HG02981 (cell line): ENCODE data around the gene FAM241A.
"Not testable (repeated sequence)": the region's sequence is repeated elsewhere in the genome, so short reads cannot be mapped to it uniquely, and the experiment has no call there.

ENCODE experiments used
- ATAC-seq: cut with Tn5 transposase; IDR thresholded peaks from one replicate; pipeline ENCODE4 v1.9.1; 2021; ENCODE audit warnings: mild to moderate bottlenecking, moderate library complexity; ENCODE audit not compliant: unreplicated experiment

Gene FAM241A

DNA sequence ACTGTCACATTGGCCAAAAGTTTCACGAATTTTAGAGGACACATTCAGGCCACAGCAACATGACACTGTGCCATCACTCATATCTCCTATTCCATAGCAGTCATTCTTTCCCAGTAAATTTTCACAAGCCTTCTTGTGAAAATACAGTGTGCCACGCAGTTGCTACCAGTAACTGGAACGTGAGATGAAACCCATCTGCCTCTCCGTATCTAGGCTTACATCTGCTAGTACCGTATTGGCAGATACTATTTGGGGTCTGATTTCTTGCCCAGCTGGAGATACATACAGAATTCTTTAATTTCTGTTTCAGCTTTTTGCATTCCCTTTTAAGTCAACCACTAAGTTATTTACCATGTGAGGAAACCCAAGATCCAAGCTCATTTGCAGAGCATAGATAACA lies 8.7 kb upstream of the FAM241A start:
- ATAC-seq: no peak

DNA sequence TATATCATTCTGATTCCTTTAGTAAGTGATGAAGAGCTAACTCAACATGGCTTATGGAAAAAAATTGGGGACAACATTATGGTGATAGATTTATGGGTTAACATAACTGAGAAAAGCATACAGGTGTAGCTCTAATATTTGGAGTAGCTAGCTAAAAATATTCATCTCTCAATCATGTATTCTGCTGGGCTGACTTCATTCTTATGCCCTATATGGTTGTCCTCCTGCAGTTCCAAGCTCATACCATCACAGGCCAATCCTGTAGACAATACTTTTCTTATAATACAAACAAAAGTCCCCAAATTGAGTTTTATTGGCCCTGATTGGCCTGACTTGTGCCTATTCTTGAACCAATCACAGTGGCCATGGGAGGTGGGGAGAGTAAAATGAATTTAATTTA lies 6.7 kb upstream of the FAM241A start:
- ATAC-seq: no peak

GRCh38 chr4:112140536-112140935 lies 4.7 kb upstream of the FAM241A start:
- ATAC-seq: no peak

GRCh38 chr4:112141366-112142138 lies 3.7 kb upstream of the FAM241A start:
- ATAC-seq: no peak

DNA sequence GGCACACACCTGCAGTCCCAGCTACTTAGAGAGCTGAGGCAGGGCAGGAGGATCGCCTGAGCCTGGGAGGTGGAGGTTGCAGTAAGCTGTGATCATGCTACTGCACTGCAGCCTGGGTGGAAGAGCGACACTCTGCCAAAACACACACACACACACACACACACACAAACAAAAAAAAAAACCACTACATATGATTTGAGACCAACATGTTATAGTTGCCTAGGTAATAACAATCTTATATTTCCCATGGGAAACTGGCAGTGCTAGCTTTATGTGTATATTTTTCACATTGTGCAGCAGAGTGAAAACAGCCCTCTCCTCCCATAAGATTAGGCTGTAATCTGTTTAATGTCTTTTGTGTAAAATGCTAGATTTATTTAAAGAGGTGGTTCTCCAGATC lies 3.1 kb upstream of the FAM241A start:
- no peak for ATAC-seq

DNA sequence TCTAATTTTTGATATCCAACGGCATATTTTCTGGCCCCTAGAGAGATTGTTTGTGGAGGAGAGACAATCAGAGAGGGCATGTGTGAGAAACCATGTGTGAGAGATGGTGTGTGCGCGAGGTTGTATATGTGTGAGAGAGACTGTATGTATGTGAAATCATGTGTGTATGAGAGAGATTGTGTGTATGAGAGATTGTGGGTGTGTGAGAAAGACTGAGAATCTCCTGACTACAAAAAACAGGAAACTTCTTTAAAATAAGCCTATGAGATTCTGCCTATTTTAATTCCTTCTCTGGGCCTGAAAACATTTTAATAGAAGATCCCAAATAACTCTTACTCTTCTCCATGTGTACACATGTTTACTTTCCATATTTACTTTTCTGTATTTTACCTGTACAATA lies 1.5 kb upstream of the FAM241A start:
- no peak for ATAC-seq

DNA sequence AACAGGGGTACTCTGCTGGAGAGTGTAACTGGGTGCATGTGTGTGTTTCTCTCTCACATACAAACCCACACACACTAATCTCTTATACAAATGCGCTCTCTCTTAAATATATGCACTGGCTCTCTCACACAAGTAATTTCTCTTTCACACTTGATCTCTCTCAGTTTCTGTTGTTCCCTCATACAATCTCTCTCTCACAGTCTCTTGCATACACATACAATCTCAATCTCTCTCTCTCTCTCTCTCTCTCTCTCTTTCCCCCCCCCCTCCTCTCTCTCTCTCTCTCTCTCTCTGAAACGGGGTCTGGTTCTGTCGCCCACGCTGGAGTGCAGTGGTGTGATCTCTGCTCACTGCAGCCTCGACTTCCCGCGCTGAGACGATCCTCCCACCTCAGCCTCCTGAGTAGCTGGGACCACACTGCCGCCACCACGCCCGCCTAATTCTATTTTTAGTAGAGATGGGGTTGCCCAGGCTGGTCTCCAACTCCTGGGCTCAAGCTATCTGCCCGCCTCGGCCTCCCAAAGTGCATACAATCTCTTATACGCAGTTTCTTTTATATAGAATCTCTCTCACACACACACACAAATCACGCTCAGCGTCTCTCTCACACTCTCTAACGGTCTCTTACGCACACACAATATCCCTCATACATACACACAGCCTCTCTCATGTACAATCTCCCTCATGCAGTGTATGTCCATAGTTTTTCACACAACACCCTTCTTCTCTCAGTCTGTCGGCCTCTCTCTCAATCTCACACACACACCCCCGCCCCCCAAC lies 518 bp upstream of the FAM241A start:
- no peak for ATAC-seq

DNA sequence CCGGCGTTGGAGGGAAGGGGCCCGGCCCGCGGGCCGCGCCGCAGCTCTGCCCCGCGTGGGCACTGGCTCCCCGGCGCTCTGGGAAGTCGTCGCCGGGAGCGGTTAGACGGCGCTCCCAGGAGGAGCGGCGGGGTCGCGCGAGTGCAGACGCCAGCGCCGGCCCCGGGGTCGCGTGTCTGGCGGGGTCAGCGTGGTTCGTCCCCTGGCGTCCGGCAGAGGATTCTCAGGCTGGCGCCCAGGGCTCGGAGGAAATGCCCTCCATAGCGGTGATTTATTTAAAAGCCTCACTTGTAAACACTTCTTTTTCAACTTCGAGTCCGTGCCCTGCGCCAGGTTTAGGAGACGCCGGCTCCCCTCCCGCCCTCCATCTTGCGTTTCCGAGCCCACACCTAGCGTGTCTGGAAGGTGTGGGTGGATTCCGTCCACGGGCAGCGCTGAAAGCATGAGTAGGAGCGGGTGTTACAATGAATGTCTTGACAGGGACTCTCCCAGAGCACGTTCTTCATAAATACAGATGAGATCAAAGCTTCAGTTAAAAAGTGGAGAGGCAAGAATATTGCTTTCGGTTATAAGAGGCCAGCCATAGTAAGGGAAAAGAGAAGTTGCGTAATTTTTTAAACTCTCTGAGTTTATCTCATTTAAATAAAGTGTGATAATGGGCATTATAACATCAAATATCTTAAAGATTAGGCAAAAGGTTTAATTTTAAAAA lies 692 bp downstream of the FAM241A start:
- peak; percentile 47 for ATAC-seq

- no peak for ATAC-seq
Observed at GRCh38 chr4:112146502-112146813, 1.2 kb downstream of the FAM241A start.

DNA sequence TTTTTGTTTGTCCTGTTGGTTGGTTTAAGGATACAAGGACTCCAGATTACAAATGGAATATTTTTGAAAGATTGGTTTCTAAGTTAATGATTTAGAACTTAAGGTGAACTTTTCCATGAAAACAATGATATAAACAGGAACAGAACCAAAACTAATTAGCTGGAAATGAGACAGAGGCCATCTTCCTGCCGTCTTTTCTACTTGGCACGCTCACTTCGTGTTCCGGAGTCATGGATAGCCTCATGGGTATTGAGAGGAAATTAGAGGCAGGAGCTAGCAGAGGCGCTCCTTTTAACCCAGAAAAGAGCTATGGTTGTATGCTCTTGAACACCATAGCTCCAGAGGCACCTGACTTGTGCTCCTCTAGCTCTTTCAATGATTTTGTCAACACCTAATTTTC lies 2.4 kb downstream of the FAM241A start:
- no peak for ATAC-seq

DNA sequence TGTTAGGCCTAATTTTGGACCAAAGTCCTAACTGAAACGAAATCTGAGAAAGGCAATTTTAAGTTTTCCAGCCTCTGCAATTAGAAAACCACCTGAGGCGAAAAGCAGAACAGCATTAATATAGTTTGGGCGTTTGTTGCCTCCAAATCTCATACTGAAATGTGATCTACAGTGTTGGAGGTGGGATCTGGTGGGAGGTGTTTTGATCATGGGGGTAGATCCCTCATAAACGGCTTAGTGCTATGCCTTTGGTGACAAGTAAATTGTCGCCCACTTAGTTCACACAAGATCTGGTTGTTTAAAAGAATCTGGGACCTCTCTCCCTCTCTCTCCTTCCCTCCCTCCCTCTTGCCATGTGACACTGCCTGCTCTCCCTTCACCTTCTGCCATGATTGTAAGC lies 5.7 kb downstream of the FAM241A start:
- no peak for ATAC-seq

GRCh38 chr4:112152521-112152920 lies 7.3 kb downstream of the FAM241A start:
- no peak for ATAC-seq

GRCh38 chr4:112153211-112153791 lies 8.0 kb downstream of the FAM241A start:
- ATAC-seq: no peak

DNA sequence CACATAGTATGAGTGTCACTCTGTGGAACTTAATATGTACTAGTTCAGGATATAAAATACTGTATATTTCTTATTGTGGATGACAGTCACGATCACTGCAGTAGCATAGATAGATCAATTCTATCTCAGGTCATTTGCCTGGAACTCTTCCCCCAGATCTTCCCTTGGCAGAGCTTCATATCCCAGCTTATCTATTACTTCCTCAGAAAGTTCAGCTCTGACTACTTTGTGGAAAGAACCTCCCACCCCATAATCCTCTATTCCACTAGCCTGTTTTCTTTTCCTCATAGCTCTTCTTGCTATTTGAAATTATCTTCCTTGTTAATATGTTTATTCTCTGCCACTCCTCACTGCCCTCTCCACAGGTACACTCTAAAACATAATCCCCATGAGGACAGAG lies 10.9 kb downstream of the FAM241A start:
- no peak for ATAC-seq

GRCh38 chr4:112156553-112156952 lies 11.3 kb downstream of the FAM241A start:
- no peak for ATAC-seq

DNA sequence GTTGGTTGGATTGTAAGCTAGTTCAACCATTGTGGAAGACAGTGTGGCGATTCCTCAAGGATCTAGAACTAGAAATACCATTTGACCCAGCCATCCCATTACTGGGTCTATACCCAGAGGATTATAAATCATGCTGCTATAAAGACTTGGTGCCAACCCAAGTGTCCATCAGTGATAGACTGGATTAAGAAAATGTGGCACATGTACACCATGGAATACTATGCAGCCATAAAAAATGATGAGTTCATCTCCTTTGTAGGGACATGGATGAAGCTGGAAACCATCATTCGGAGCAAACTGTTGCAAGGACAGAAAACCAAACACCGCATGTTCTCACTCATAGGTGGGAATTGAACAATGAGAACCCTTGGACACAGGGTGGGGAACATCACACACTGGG lies 18.5 kb downstream of the FAM241A start:
- not testable (repeated sequence) for ATAC-seq

DNA sequence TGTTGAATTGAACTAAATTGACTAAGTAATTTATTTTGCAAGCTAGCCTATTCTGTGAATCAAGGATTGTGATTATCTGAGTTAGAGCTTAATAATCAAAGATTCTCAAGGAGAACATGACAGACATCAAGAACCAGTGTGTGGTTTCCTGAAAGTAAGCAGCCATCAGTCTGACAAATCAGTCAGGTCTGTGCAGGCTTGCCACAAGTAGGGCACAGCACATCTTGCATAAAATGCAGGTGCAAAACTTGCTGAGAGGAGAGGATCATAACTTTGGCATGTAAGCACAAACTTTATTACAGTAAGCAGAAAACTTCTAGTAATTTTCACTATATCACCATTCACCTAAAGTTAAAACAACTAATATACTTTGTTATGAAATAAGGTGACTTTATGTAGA lies 22.5 kb downstream of the FAM241A start:
- no peak for ATAC-seq

DNA sequence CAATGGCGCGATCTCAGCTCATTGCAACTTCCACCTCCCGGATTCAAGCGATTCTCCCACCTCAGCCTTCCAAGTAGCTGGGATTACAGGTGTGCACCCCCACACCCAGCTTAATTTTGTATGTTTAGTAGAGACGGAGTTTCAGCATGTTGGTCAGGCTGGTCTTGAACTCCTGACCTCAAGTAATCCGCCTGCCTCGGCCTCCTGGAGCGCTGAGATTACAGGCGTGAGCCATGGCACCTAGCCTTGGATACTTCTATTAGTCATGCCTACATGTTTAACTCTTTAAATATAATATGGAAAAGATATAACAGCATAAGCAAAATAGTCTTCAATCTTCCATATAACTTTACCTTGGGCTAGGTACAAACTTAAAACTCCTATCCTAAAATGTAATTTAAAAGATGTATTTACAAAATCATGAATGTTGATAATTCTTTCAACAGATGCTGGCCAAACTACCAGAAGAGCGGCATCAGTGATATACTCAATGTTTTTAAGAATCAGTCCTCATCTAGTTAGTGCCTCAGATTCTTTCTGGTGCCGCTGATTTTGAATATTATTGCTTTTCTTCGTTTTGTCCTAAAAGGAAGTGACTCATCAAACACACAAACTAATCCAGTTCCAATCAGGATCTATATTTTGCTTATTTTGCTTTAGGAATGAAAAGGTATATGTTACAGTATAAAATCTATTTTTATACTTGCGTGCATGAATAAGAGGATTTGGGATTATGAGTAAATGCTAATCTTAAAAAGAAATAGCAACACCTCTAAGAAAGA lies 23.7 kb downstream of the FAM241A start:
- no peak for ATAC-seq

GRCh38 chr4:112170451-112170993 lies 25.3 kb downstream of the FAM241A start:
- ATAC-seq: no peak

- ATAC-seq: not testable (repeated sequence)
Observed at GRCh38 chr4:112171051-112171763, 26.0 kb downstream of the FAM241A start.
